Colonic mucosa (tissue), 4 donors: ENCODE data around the gene NDUFA11. TPM values are rescaled to one million over a fixed set of nuclear protein-coding genes. Genes with fewer than 3 reads are reported as not detected.
A peak's percentile ranks its signal among the peaks of the same experiment; 100 is the strongest.

Experiments
- DNase-seq: peaks from one replicate; pipeline ENCODE4 v3.0.0-alpha.2; 2020
- H3K27ac ChIP-seq: fragments of 200-600 bp; one replicate; pipeline ENCODE4 v1.8.0; 2021
- H3K27me3 ChIP-seq: fragments of 200-600 bp; one replicate; pipeline ENCODE4 v1.8.0; 2021
- H3K36me3 ChIP-seq: fragments of 200-600 bp; one replicate; pipeline ENCODE4 v1.8.0; 2021
- H3K4me1 ChIP-seq: fragments of 200-600 bp; one replicate; pipeline ENCODE4 v1.8.0; 2021; ENCODE audit warnings: mild to moderate bottlenecking
- H3K4me3 ChIP-seq: fragments of 200-600 bp; one replicate; pipeline ENCODE4 v1.8.0; 2021
- H3K9ac ChIP-seq, 2 donors: one replicate each; pipeline ENCODE4 v1.7.0; 2013; ENCODE audit warnings: control low read depth in 2 of 2, low read depth in 2 of 2, low read length in 2 of 2
- H3K9me3 ChIP-seq: fragments of 200-600 bp; one replicate; pipeline ENCODE4 v1.8.0; 2021
- intact Hi-C: fragments of 100-400 bp; cut with DNase I; formaldehyde crosslinking; loops from one replicate; pipeline ENCODE4 v1.14.1; 2022
- total RNA-seq, 2 donors: library from RNA; stranded (reverse); fragmentation: NEBNext Ultra II Directional in 1 of 2; extraction: Animal tissue kit (Norgen Biotek cat#: 25700) in 1 of 2; gene quantifications; one replicate each; pipeline ENCODE4 v1.2.1, GENCODE V29; 2021
- TF ChIP-seq, protein P1 (sequence below): fragments of 200-600 bp; IDR thresholded peaks from one replicate; pipeline ENCODE4 v1.8.0; 2022; ENCODE audit warnings: antibody characterized with exemption, mild to moderate bottlenecking
- donor health status: healthy.
- donor health status: DM: no; HTN: no; CAD: no.
- donor health status: DM: no; HTN: no; CAD: no.

NDUFA11 gene
- total RNA-seq, 2 donors from 2014 or later, result 188 to 228 TPM

DNA sequence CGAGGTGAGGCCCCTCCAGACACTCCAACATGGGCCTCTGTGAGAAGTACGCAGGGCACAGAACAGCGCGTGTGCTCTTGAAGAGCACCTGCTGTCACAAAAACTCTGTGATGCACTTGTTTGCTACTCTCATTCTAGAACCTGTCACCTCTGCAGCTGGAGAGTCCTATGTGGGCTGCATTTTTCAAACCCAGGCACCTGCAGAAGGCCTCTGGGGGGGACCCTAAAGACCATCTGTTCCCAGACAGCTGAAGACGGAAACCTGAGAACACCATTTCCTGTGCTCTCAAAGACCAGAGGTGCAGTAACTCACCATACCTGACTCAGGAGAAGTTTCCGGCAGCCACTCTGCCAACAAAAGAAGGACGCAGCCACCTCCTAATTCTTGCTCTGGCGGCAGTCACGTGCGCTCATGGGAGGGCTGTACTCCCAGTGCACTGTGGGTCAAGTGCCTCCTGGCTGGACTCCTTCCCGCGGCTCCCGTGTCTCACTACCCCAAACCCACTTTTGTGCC is 46.3 kb upstream of the NDUFA11 start:
- Histone ChIP-seq H3K9me3 (no peaks in the 10 kb centered on the region), H3K4me3 (no peak overlapping the region), H3K4me1 (peaks cover 11% of the 10 kb centered on the region), H3K27ac (peak overlapping the region; percentile 34), H3K27me3 (no peaks in the 10 kb centered on the region), H3K9ac (no peak overlapping the region), H3K36me3 (no peaks in the 10 kb centered on the region)
- TF ChIP-seq, protein P1, sequence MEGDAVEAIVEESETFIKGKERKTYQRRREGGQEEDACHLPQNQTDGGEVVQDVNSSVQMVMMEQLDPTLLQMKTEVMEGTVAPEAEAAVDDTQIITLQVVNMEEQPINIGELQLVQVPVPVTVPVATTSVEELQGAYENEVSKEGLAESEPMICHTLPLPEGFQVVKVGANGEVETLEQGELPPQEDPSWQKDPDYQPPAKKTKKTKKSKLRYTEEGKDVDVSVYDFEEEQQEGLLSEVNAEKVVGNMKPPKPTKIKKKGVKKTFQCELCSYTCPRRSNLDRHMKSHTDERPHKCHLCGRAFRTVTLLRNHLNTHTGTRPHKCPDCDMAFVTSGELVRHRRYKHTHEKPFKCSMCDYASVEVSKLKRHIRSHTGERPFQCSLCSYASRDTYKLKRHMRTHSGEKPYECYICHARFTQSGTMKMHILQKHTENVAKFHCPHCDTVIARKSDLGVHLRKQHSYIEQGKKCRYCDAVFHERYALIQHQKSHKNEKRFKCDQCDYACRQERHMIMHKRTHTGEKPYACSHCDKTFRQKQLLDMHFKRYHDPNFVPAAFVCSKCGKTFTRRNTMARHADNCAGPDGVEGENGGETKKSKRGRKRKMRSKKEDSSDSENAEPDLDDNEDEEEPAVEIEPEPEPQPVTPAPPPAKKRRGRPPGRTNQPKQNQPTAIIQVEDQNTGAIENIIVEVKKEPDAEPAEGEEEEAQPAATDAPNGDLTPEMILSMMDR, result no peak
- intact Hi-C loops, result no loop called here
- no peak for DNase-seq

DNA sequence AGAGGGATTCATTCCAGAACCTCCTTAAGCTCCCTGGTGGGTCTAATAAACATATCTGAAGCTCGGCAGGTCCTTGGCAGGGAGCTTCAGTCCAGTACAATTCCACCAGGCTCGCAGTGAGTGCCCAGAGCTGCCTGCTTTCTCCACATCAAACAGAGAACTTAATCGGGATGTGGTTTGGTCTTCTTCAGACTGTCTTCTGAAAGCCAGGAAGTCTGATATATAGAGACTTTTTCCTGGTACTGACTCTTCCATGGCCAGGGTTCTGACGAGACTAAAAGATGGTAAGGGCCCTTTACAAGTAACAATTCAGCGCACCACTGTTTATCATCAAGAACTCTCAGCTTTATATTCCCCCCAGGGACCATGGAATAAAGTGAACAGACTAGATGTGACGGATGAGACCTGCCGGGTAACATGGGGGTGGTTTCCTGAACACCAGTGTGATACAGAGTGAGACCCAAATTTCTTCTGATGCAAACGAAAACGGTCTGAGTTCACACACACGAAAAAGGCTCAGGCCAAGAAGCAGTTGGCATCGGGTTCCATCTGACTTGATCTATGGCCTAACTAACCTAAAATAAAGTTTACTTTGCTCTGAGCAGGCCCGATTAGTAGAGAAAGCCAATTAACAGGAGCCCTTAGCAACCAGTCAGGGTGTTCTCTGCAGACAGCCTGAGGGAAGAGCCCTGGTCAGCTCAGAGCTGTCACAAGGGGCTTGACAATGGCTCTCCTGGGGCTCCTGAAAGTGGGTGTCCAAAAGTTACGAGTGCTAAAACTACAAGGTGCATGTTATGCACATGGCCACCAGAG is 45.4 kb upstream of the NDUFA11 start:
- Histone ChIP-seq H3K4me1 (peaks cover 2% of the 10 kb centered on the region), H3K36me3 (no peaks in the 10 kb centered on the region), H3K27ac (peak overlapping the region; percentile 34), H3K9me3 (no peaks in the 10 kb centered on the region), H3K27me3 (no peaks in the 10 kb centered on the region), H3K9ac (no peak overlapping the region), H3K4me3 (no peak overlapping the region)
- TF ChIP-seq, protein P1, result no peak
- intact Hi-C loops, result no loop called here
- DNase-seq, result no peak

DNA sequence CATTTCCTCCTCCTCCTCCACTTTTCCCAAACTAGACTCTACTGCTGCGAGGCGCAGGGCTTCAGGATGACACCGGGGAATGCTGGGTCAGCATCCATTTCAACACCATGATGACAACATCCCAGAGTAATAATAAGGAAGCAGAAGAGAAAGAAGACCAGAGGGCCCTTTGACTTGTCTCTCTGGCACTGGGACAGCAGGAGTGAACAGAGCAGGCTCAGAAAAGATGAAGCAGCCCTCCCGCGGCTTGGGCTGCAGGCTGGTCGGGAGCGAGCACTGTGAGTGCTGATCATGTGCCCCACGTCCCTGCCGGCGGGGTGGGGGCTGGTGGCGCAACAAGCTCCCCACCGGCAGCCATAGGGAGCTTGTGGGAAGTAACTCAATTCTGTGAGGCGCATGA is 43.8 kb upstream of the NDUFA11 start:
- H3K27ac ChIP-seq, result peak overlapping the region; percentile 66
- H3K9ac ChIP-seq, result peak overlapping the region in 1 of 2 donors; percentile 47
- H3K9me3 ChIP-seq, result no peaks in the 10 kb centered on the region
- TF ChIP-seq, protein P1, result no peak
- H3K4me3 ChIP-seq, result no peak overlapping the region
- no peak for DNase-seq
- no peaks in the 10 kb centered on the region for H3K27me3 ChIP-seq
- H3K4me1 ChIP-seq, result no peaks in the 10 kb centered on the region
- intact Hi-C loops, result no loop called here
- no peaks in the 10 kb centered on the region for H3K36me3 ChIP-seq

DNA sequence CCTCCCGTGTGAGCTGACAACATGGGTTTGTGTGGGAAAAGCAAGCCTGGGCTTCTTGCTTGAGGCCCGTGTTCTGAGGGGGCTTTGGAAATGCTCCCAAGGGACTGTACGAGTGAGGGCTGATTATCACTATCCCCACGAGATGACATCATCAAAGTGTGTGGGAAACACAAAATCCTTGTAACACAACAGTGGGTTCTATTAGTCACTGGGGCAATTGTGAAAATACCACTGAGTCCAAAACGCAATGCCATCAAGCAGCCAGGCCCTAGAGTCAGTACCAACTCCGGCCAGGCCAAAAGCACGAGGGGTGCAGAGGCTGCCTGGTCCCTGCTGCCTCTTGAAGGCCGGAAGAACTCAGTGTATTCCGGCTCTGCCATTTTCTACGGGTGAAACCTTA is 40.0 kb upstream of the NDUFA11 start:
- intact Hi-C loops, result no loop called here
- TF ChIP-seq, protein P1, result no peak
- H3K36me3 ChIP-seq, result no peaks in the 10 kb centered on the region
- H3K9ac ChIP-seq, result no peak overlapping the region
- no peaks in the 10 kb centered on the region for H3K27me3 ChIP-seq
- no peaks in the 10 kb centered on the region for H3K4me1 ChIP-seq
- no peaks in the 10 kb centered on the region for H3K9me3 ChIP-seq
- H3K4me3 ChIP-seq, result no peak overlapping the region
- no peak for DNase-seq
- H3K27ac ChIP-seq, result no peak overlapping the region

DNA sequence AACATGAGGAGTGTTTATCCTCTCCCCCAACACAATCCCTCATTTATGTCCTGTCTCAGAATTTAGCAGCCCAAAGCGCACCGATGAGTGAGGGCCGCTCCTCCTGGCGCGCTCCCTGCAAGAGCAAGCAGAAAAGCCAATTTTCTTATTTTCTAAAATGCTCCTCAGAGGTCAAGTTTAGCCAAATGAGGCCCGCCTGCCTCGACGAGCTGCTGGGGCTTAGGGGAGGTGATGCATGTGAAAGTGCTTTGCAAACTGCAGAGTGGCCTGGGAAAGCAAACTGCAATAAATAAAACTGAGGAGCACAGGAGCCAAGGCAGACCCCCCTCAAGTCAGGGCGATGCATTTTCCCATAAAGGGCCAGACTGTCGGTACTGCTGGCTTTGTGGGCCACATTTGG is 39.5 kb upstream of the NDUFA11 start:
- TF ChIP-seq, protein P1, result no peak
- no peaks in the 10 kb centered on the region for H3K27me3 ChIP-seq
- H3K4me3 ChIP-seq, result no peak overlapping the region
- H3K36me3 ChIP-seq, result no peaks in the 10 kb centered on the region
- H3K27ac ChIP-seq, result peak overlapping the region; percentile 36
- H3K9ac ChIP-seq, result no peak overlapping the region
- H3K4me1 ChIP-seq, result peaks cover 3% of the 10 kb centered on the region
- intact Hi-C loops, result no loop called here
- H3K9me3 ChIP-seq, result no peaks in the 10 kb centered on the region
- no peak for DNase-seq
